PC-3 (cell line): ENCODE measurements around the gene PHGDH. TPM values are rescaled to one million over a fixed set of nuclear protein-coding genes. Genes with fewer than 3 reads are reported as not detected.

Experiments used
- ATAC-seq: fragments of 200-7000 bp; cut with Tn5 transposase; 2 replicates; pipeline ENCODE4 v1.9.1; 2020; ENCODE audit warnings: mild to moderate bottlenecking, moderate library complexity
- BruUV-seq: library from RNA; stranded (reverse); fragments of 400-500 nt; replicated peaks from 2 replicates; lab custom pipeline; 2021; lab: Mats Ljungman, UMichigan
- CTCF ChIA-PET: fragments of 300-600 bp; sonication (Branson Sonifier 250); formaldehyde crosslinking; loops from one replicate; lab custom pipeline; 2022; ENCODE audit warnings: antibody characterized with exemption; lab: Charles Lee
- POLR2A ChIA-PET: fragments of 300-600 bp; sonication (Branson Sonifier 250); formaldehyde crosslinking; loops from one replicate; lab custom pipeline; 2022; ENCODE audit warnings: antibody characterized with exemption; ENCODE audit not compliant: unreplicated experiment; lab: Charles Lee
- DNase-seq: peaks from one replicate; pipeline ENCODE4 v3.0.0-alpha.2; 2015
- H2AFZ ChIP-seq: fragments of 300-600 bp; sonication (generic); 2 replicates; pipeline ENCODE4 v1.6.0; 2016; ENCODE audit warnings: antibody characterized with exemption, low read length
- H3F3A ChIP-seq: fragments of 300-600 bp; sonication (generic); one replicate; pipeline ENCODE4 v1.6.0; 2017; ENCODE audit warnings: antibody characterized with exemption, low read length, control low read depth, mild to moderate bottlenecking; ENCODE audit not compliant: unreplicated experiment
- H3K27ac ChIP-seq: fragments of 300-600 bp; sonication (generic); 2 replicates; pipeline ENCODE4 v1.5.1; 2016; ENCODE audit warnings: mild to moderate bottlenecking, low read length
- H3K27me3 ChIP-seq: fragments of 300-600 bp; sonication (generic); 2 replicates; pipeline ENCODE4 v1.6.1; 2016; ENCODE audit warnings: low read length, mixed read lengths
- H3K36me3 ChIP-seq: fragments of 300-600 bp; sonication (generic); 2 replicates; pipeline ENCODE4 v1.6.1; 2016; ENCODE audit warnings: low read depth, mixed run types, low read length, mixed read lengths
- H3K4me1 ChIP-seq: fragments of 300-600 bp; sonication (generic); 2 replicates; pipeline ENCODE4 v1.5.1; 2016; ENCODE audit warnings: low read length; ENCODE audit not compliant: insufficient read depth
- H3K4me2 ChIP-seq: fragments of 300-600 bp; sonication (generic); 2 replicates; pipeline ENCODE4 v1.6.0; 2016; ENCODE audit warnings: low read length
- H3K4me3 ChIP-seq: fragments of 300-600 bp; sonication (generic); 2 replicates; pipeline ENCODE4 v1.5.1; 2016; ENCODE audit warnings: mild to moderate bottlenecking, low read length, mixed read lengths
- H3K79me2 ChIP-seq: fragments of 300-600 bp; sonication (generic); 2 replicates; pipeline ENCODE4 v1.6.1; 2017; ENCODE audit warnings: low read length, mixed read lengths
- H3K9ac ChIP-seq: fragments of 300-600 bp; sonication (generic); 2 replicates; pipeline ENCODE4 v1.6.0; 2016; ENCODE audit warnings: mild to moderate bottlenecking, low read length
- H3K9me2 ChIP-seq: fragments of 300-600 bp; sonication (generic); replicated peaks from 2 replicates; pipeline ENCODE4 v1.6.1; 2016; ENCODE audit warnings: mixed run types, low read length, mixed read lengths
- H3K9me3 ChIP-seq: fragments of 300-600 bp; sonication (generic); 2 replicates; pipeline ENCODE4 v1.6.1; 2016; ENCODE audit warnings: low read length, mixed read lengths
- H4K20me1 ChIP-seq: fragments of 300-600 bp; sonication (generic); 2 replicates; pipeline ENCODE4 v1.6.1; 2016; ENCODE audit warnings: low read length, mixed read lengths
- EZH2 ChIP-seq: fragments of 300-600 bp; sonication (generic); IDR thresholded peaks from one replicate; pipeline ENCODE4 v1.6.1; 2017; ENCODE audit warnings: antibody characterized with exemption, mild to moderate bottlenecking, low read length; ENCODE audit not compliant: unreplicated experiment
- EZH2phosphoT487 ChIP-seq: fragments of 300-600 bp; sonication (generic); IDR thresholded peaks from 2 replicates; pipeline ENCODE4 v1.6.1; 2018; ENCODE audit warnings: mild to moderate bottlenecking, antibody characterized with exemption, low read length, borderline replicate concordance
- intact Hi-C: fragments of 100-400 bp; cut with micrococcal nuclease; formaldehyde crosslinking; loops from 2 replicates; pipeline ENCODE4 v1.9.0; 2023
- total RNA-seq: library from RNA; depleted of rRNA; stranded (reverse); fragments of >200 nt; gene quantifications from 2 replicates; pipeline ENCODE4 v1.2.3, GENCODE V29; 2014
- TF ChIP-seq, protein P1 (sequence below): fragments of 300-600 bp; sonication (generic); conservative IDR thresholded peaks from 2 replicates; pipeline ENCODE4 v1.5.1; 2017; ENCODE audit warnings: antibody characterized with exemption, low read depth, mild to moderate bottlenecking, low read length

PHGDH gene
- total RNA-seq, 1 experiment from 2014 or later = 134 TPM

GRCh38 chr1:119718972-119719371, 7.2 kb downstream of the PHGDH start:
- Histone ChIP-seq H3K9me2 (no peaks in the 10 kb centered on the region), H3K27me3 (no peaks in the 10 kb centered on the region), H3K9ac (no peak overlapping the region), H3K4me2 (no peak overlapping the region), H2AFZ (no peak overlapping the region), H3K36me3 (peaks cover 22% of the 10 kb centered on the region; the same call in 1 of the 2 replicates), H3F3A (no peaks in the 10 kb centered on the region), H3K27ac (no peak overlapping the region), H3K4me1 (peaks cover 5% of the 10 kb centered on the region), H4K20me1 (0 out of 2 replicates have a peak, but pooled peaks cover 9% of the 10 kb centered on the region), H3K9me3 (no peaks in the 10 kb centered on the region), H3K4me3 (no peak overlapping the region), H3K79me2 (peaks cover 47% of the 10 kb centered on the region)
- DNase-seq = no peak
- BruUV-seq = no TSS peak
- ChIA-PET CTCF (no interaction called here), POLR2A (no interaction called here)
- no peak for TF ChIP-seq EZH2
- TF ChIP-seq, protein P1, sequence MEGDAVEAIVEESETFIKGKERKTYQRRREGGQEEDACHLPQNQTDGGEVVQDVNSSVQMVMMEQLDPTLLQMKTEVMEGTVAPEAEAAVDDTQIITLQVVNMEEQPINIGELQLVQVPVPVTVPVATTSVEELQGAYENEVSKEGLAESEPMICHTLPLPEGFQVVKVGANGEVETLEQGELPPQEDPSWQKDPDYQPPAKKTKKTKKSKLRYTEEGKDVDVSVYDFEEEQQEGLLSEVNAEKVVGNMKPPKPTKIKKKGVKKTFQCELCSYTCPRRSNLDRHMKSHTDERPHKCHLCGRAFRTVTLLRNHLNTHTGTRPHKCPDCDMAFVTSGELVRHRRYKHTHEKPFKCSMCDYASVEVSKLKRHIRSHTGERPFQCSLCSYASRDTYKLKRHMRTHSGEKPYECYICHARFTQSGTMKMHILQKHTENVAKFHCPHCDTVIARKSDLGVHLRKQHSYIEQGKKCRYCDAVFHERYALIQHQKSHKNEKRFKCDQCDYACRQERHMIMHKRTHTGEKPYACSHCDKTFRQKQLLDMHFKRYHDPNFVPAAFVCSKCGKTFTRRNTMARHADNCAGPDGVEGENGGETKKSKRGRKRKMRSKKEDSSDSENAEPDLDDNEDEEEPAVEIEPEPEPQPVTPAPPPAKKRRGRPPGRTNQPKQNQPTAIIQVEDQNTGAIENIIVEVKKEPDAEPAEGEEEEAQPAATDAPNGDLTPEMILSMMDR = no peak
- no peak for TF ChIP-seq EZH2phosphoT487
- ATAC-seq = no peak
- intact Hi-C loops = no loop called here

DNA sequence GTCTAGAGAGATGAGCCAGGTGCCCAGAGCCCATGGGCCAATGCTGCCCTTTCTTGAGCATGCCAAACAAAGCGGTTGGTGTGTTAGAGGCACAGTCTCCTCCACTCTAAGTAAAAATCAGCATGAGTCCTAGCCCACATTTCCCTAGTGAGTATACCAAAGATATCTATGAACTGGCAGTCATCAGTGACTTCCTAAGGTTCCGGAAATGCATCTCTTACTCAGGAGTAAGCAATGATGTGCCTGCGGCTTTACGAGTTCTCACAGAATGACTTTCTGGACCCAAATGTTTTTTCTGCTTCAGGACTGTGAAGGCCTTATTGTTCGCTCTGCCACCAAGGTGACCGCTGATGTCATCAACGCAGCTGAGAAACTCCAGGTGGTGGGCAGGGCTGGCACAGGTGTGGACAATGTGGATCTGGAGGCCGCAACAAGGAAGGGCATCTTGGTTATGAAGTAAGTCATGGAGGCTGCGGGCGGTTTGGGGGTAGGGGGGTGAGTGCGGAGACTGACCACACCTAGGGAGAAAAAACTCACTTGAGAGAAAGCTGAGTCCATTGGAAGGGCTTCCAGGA, 9.2 kb downstream of the PHGDH start:
- Histone ChIP-seq H3K9me2 (no peaks in the 10 kb centered on the region), H3K4me1 (no peaks in the 10 kb centered on the region), H3K79me2 (peaks cover 27% of the 10 kb centered on the region), H3K27ac (no peak overlapping the region), H3F3A (no peaks in the 10 kb centered on the region), H3K27me3 (no peaks in the 10 kb centered on the region), H3K9ac (no peak overlapping the region), H3K4me3 (no peak overlapping the region), H4K20me1 (0 out of 2 replicates have a peak, but pooled peaks cover 9% of the 10 kb centered on the region), H3K9me3 (no peaks in the 10 kb centered on the region), H3K36me3 (peaks cover 26% of the 10 kb centered on the region; the same call in 1 of the 2 replicates), H2AFZ (no peak overlapping the region), H3K4me2 (no peak overlapping the region)
- intact Hi-C loops = no loop called here
- TF ChIP-seq EZH2phosphoT487 = no peak
- TF ChIP-seq, protein P1 = no peak
- BruUV-seq = no TSS peak
- no peak for DNase-seq
- POLR2A ChIA-PET = no interaction called here
- CTCF ChIA-PET = no interaction called here
- ATAC-seq = no peak

DNA sequence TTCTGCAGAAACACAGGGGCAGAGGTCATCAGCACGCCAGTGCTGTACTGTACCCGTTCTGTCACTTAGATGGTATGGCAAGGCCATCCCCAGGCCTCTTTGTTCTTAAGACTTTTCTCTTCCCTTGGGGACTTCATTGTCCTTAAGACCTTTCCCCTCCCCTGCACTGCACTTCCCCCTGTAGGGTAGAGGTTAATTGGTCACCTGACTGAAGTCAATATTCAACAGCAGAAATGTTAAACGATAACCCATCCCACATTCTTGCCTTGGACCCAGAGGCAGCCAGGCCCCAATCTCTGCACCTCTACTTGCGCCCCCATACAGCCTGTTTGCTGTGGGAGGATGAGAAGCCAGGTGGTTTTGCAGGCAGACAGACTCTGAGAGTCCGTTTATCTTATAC, 10.2 kb downstream of the PHGDH start:
- 0 out of 2 replicates have a peak, but pooled peaks cover 9% of the 10 kb centered on the region for H4K20me1 ChIP-seq
- intact Hi-C loops = no loop called here
- TF ChIP-seq, protein P1 = no peak
- TF ChIP-seq EZH2phosphoT487 = no peak
- TF ChIP-seq EZH2 = no peak

More for the DNA sequence above, 10.2 kb downstream of the PHGDH start:
- H3K27ac ChIP-seq = no peak overlapping the region
- H3K4me1 ChIP-seq = no peaks in the 10 kb centered on the region
- H2AFZ ChIP-seq = no peak overlapping the region
- no TSS peak for BruUV-seq
- no peaks in the 10 kb centered on the region for H3K27me3 ChIP-seq
- ChIA-PET POLR2A (no interaction called here), CTCF (no interaction called here)
- no peaks in the 10 kb centered on the region for H3K9me2 ChIP-seq
- DNase-seq = no peak
- H3K9ac ChIP-seq = no peak overlapping the region
- no peak overlapping the region for H3K4me3 ChIP-seq
- H3K36me3 ChIP-seq = peaks cover 29% of the 10 kb centered on the region; the same call in 1 of the 2 replicates
- H3F3A ChIP-seq = no peaks in the 10 kb centered on the region
- H3K4me2 ChIP-seq = no peak overlapping the region
- no peaks in the 10 kb centered on the region for H3K9me3 ChIP-seq
- peaks cover 19% of the 10 kb centered on the region for H3K79me2 ChIP-seq
- ATAC-seq = no peak
